ENCODE data around the gene SMARCD3.

The SMARCD3 gene

GRCh38 chr7:151233804-151234203 is 14.7 kb downstream of the SMARCD3 start:
- no peak for DNase-seq

GRCh38 chr7:151232917-151233701 is 15.4 kb downstream of the SMARCD3 start:
- DNase-seq = no peak

GRCh38 chr7:151232091-151232916 is 16.2 kb downstream of the SMARCD3 start, which contains the start of gene CHPF2:
Gene CHPF2, plus strand, starts transcription at chr7:151232483. Its CDS starts 1,529 bp downstream, at chr7:151234012.
- DNase-seq = peak; percentile 89

- no peak for DNase-seq
These were observed 17.4 kb downstream of the SMARCD3 start for GRCh38 chr7:151231080-151231479.

GRCh38 chr7:151229249-151229648 is 19.2 kb downstream of the SMARCD3 start:
- no peak for DNase-seq

GRCh38 chr7:151228024-151228866 is 20.2 kb downstream of the SMARCD3 start:
- no peak for DNase-seq

- peak; percentile 97 for DNase-seq
These were observed 21.4 kb downstream of the SMARCD3 start, which contains the start of gene ABCF2 for GRCh38 chr7:151226875-151227782. Gene ABCF2, minus strand, starts transcription at chr7:151227205. Its CDS starts 747 bp downstream, at chr7:151226458.

- no peak for DNase-seq
These were observed 22.0 kb downstream of the SMARCD3 start for GRCh38 chr7:151226560-151226874.

- no peak for DNase-seq
These were observed 22.5 kb downstream of the SMARCD3 start for GRCh38 chr7:151225948-151226510.

GRCh38 chr7:151223728-151224127 is 24.8 kb downstream of the SMARCD3 start:
- no peak for DNase-seq

GRCh38 chr7:151218170-151218569 is 30.3 kb downstream of the SMARCD3 start:
- no peak for DNase-seq

GRCh38 chr7:151215396-151215795 is 33.1 kb downstream of the SMARCD3 start:
- DNase-seq = no peak

GRCh38 chr7:151213826-151214225 is 34.7 kb downstream of the SMARCD3 start:
- no peak for DNase-seq

- no peak for DNase-seq
These were observed 35.9 kb downstream of the SMARCD3 start for GRCh38 chr7:151212626-151213025.

- no peak for DNase-seq
These were observed 37.2 kb downstream of the SMARCD3 start for GRCh38 chr7:151211155-151211772.

- DNase-seq = no peak
These were observed 38.2 kb downstream of the SMARCD3 start, which contains the start of gene H2BK1 for GRCh38 chr7:151210087-151210854. Gene H2BK1, minus strand, starts transcription at chr7:151210488. Its CDS starts 170 bp downstream, at chr7:151210318.

GRCh38 chr7:151209588-151209987 is 38.9 kb downstream of the SMARCD3 start:
- no peak for DNase-seq

- DNase-seq = no peak
These were observed 40.1 kb downstream of the SMARCD3 start for GRCh38 chr7:151208253-151208862.

- DNase-seq = no peak
These were observed 40.7 kb downstream of the SMARCD3 start for GRCh38 chr7:151207804-151208203.

- DNase-seq = no peak
These were observed 41.2 kb downstream of the SMARCD3 start for GRCh38 chr7:151207315-151207714.
